HepG2 (cell line): Measurements from ENCODE around the gene ZNF558. TPM values are rescaled to one million over a fixed set of nuclear protein-coding genes. Genes with fewer than 3 reads are reported as not detected.

Experiments used
- ATAC-seq: fragments of 200-7000 bp; cut with Tn5 transposase; 3 replicates; pipeline ENCODE4 v1.9.1; 2020; ENCODE audit warnings: mild to moderate bottlenecking, moderate library complexity
- BruUV-seq: library from RNA; stranded (reverse); fragments of 400-500 nt; replicated peaks from 2 replicates; lab custom pipeline; 2021; lab: Mats Ljungman, UMichigan
- CTCF ChIA-PET: fragments of 300-600 bp; formaldehyde crosslinking; extraction: SDS; loops from one replicate; lab custom pipeline; 2021; ENCODE audit warnings: low total read pairs, inconsistent platforms, low intra/inter-chr PET ratio; lab: Yijun Ruan, JAX
- POLR2A ChIA-PET: fragments of 350-600 bp; sonication (Branson Sonifier 250); formaldehyde crosslinking; loops from one replicate; lab custom pipeline; 2020; ENCODE audit warnings: antibody characterized with exemption, inconsistent platforms; lab: Yijun Ruan, JAX
- DNase-seq: peaks from one replicate; pipeline ENCODE4 v3.0.0-alpha.2; 2015; ENCODE audit warnings: low spot score
- FAIRE-seq: peaks from 3 replicates; lab custom pipeline; 2011; peaks lifted over from hg19 to GRCh38; lab: Jason Lieb, UNC
- H2AFZ ChIP-seq: one replicate; pipeline ENCODE4 v1.6.1; 2011; ENCODE audit warnings: low read length, inconsistent platforms
- H3K27ac ChIP-seq: fragments of 300-600 bp; 3 replicates; pipeline ENCODE4 v1.8.0; 2011; ENCODE audit warnings: mixed run types, mild to moderate bottlenecking, mixed read lengths, low read length, inconsistent platforms; ENCODE audit not compliant: insufficient read depth; ENCODE audit errors: extremely low read length
- H3K27me3 ChIP-seq, 2 experiments: fragments of 200-600 bp in 1 of 2; 2 replicates in 1 of 2; 3 replicates in 1 of 2; pipeline versions ENCODE4 v1.6.0 to v1.8.0; 2011; ENCODE audit warnings: low read length in 2 of 2, mild to moderate bottlenecking in 2 of 2, moderate library complexity in 2 of 2, inconsistent platforms in 1 of 2; ENCODE audit not compliant: insufficient read depth in 2 of 2, control insufficient read depth in 1 of 2
- H3K36me3 ChIP-seq, 2 experiments: fragments of 200-600 bp in 1 of 2; replicated peaks in 1 of 2; 2 replicates in 1 of 2; 3 replicates in 1 of 2; pipeline versions ENCODE4 v1.5.1 to v1.8.0; 2011; ENCODE audit warnings: low read length in 2 of 2, inconsistent platforms in 1 of 2; ENCODE audit not compliant: insufficient read depth in 2 of 2, control insufficient read depth in 1 of 2
- H3K4me1 ChIP-seq: 2 replicates; pipeline ENCODE4 v1.5.1; 2012; ENCODE audit warnings: low read length, inconsistent platforms; ENCODE audit not compliant: insufficient read depth
- H3K4me2 ChIP-seq: 2 replicates; pipeline ENCODE4 v1.6.0; 2011; ENCODE audit warnings: low read depth, low read length, inconsistent platforms
- H3K4me3 ChIP-seq, 3 experiments: fragments of 200-600 bp in 1 of 3; sonication (generic), shearing (Covaris generic) in 1 of 3; replicated peaks in 1 of 3; 2 replicates each; pipeline ENCODE4 v1.5.1; 2011 to 2016; ENCODE audit warnings: low read length in 3 of 3, inconsistent platforms in 2 of 3, low read depth in 2 of 3, mild to moderate bottlenecking in 2 of 3, control low read depth in 1 of 3, mixed read lengths in 1 of 3; ENCODE audit not compliant: insufficient read depth in 1 of 3
- H3K79me2 ChIP-seq: one replicate; pipeline ENCODE4 v1.6.1; 2011; ENCODE audit warnings: low read length, inconsistent platforms; ENCODE audit not compliant: insufficient read depth
- H3K9ac ChIP-seq: 2 replicates; pipeline ENCODE4 v1.6.0; 2011; ENCODE audit warnings: mild to moderate bottlenecking, low read depth, low read length, inconsistent platforms; ENCODE audit not compliant: insufficient read depth
- H3K9me3 ChIP-seq: 2 replicates; pipeline ENCODE4 v1.5.1; 2012; ENCODE audit warnings: mild to moderate bottlenecking, low read length
- H4K20me1 ChIP-seq: 2 replicates; pipeline ENCODE4 v1.6.0; 2011; ENCODE audit warnings: inconsistent platforms, mild to moderate bottlenecking, low read length, moderate library complexity; ENCODE audit not compliant: insufficient read depth
- FOXK1 ChIP-seq: sonication (generic); formaldehyde crosslinking; IDR thresholded peaks from 2 replicates; pipeline ENCODE4 v1.4.0; 2020; ENCODE audit warnings: low read depth, missing genetic modification reagents, borderline replicate concordance
- MAX ChIP-seq: IDR thresholded peaks from 2 replicates; pipeline ENCODE4 v1.6.1; 2012; ENCODE audit warnings: inconsistent platforms
- MXD3 ChIP-seq: IDR thresholded peaks from 2 replicates; pipeline ENCODE4 v1.6.1; 2016; ENCODE audit warnings: mild to moderate bottlenecking, missing biosample characterization, missing genetic modification reagents
- NFIC ChIP-seq: IDR thresholded peaks from 2 replicates; pipeline ENCODE4 v1.6.1; 2012; ENCODE audit warnings: mild to moderate bottlenecking, low read length, inconsistent platforms
- REL ChIP-seq: sonication (generic); formaldehyde crosslinking; conservative IDR thresholded peaks from 2 replicates; pipeline ENCODE4 v1.8.0; 2022; ENCODE audit warnings: mild to moderate bottlenecking, missing genetic modification reagents, moderate library complexity
- RXRB ChIP-seq: IDR thresholded peaks from 2 replicates; pipeline ENCODE4 v1.6.1; 2016; ENCODE audit warnings: borderline replicate concordance, missing genetic modification reagents, missing compliant biosample characterization
- TIGD3 ChIP-seq: sonication (generic); formaldehyde crosslinking; IDR thresholded peaks from 2 replicates; pipeline ENCODE4 v1.5.1; 2020; ENCODE audit warnings: mild to moderate bottlenecking, missing genetic modification reagents, borderline replicate concordance
- TOE1 ChIP-seq: sonication (generic); formaldehyde crosslinking; IDR thresholded peaks from 2 replicates; pipeline ENCODE4 v1.4.0; 2020; ENCODE audit warnings: mild to moderate bottlenecking, missing genetic modification reagents
- ZBTB1 ChIP-seq: sonication (generic); formaldehyde crosslinking; IDR thresholded peaks from 2 replicates; pipeline ENCODE4 v1.4.0; 2020; ENCODE audit warnings: missing genetic modification reagents, borderline replicate concordance
- ZC3H13 ChIP-seq: sonication (generic); formaldehyde crosslinking; IDR thresholded peaks from 2 replicates; pipeline ENCODE4 v1.8.1; 2023; ENCODE audit warnings: mild to moderate bottlenecking, missing genetic modification reagents, moderate library complexity
- ZNF674 ChIP-seq: sonication (generic); formaldehyde crosslinking; IDR thresholded peaks from 2 replicates; pipeline ENCODE4 v1.5.0; 2020; ENCODE audit warnings: low read depth, mild to moderate bottlenecking, missing genetic modification reagents
- WGBS: methylation state at CpG from one replicate; pipeline ENCODE4 v1.1.6; 2017; ENCODE audit warnings: low lambda C conversion rate; 5-methylcytosine and 5-hydroxymethylcytosine counted together
- in situ Hi-C: cut with HindIII; loops from 2 replicates; pipeline ENCODE4 v1.10.0; 2017; ENCODE audit warnings: low pct_unique_long_range_greater_than_20kb; ENCODE audit not compliant: extremely low pct_ligation_motif_present
- intact Hi-C: fragments of 100-400 bp; cut with micrococcal nuclease; formaldehyde crosslinking; loops from one replicate; pipeline ENCODE4 v1.10.0; 2022; ENCODE audit not compliant: unreplicated experiment
- polyA plus RNA-seq, 8 experiments: library from polyadenylated mRNA; depleted of rRNA in 3 of 8; stranded (reverse) in 7 of 8; unstranded in 1 of 8; fragments of >200 nt; fragmentation: Illumina TruSeq in 4 of 8; extraction: Trizol in 4 of 8; gene quantifications; 2 replicates each; pipeline versions ENCODE4 v1.2.1 to v1.2.3, GENCODE V29; 2011 to 2016; ENCODE audit warnings: low read depth in 4 of 8, missing spikeins in 1 of 8, mixed read lengths in 1 of 8; ENCODE audit not compliant: insufficient read depth in 1 of 8
- total RNA-seq, 5 experiments: library from RNA; depleted of rRNA; stranded (reverse); fragments of >200 nt; fragmentation: Illumina TruSeq; extraction: Trizol; gene quantifications; 2 replicates each; pipeline ENCODE4 v1.2.3, GENCODE V29; 2016; ENCODE audit warnings: low read depth in 1 of 5

ZNF558 gene
- total and polyA plus RNA-seq, 2 of the 13 experiments (the other 11 are each of a cell fraction or from before 2014, with no cell fraction given): 9.5 to 10.8 TPM

DNA sequence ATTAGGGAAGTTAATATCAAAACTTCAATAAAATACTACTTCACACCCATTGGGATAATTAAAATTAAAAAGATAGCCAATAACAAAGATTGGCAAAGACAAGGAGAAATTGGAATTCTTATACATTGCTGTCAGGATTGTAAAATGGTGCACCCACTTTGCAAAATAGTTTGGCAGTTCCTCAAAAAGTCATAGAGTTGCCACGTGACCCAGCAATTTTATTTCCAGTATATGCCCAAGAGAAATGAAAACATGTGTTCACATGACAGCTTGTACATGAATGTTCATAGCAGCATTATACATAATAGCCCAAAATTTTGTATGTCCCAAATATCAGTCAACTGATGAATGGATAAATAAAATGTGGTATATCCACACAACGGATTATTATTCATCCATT, 3.3 kb upstream of the ZNF558 start:
- H3K4me3 ChIP-seq: no peak overlapping the region
- no peak for ATAC-seq
- no peaks in the 10 kb centered on the region for H3K27me3 ChIP-seq
- H3K4me1 ChIP-seq: peaks cover 5% of the 10 kb centered on the region; the same call in 1 of the 2 replicates
- no peak for TF ChIP-seq MAX
- no peak for TF ChIP-seq REL (CRISPR knock-in tag)
- no peak for TF ChIP-seq ZC3H13 (CRISPR knock-in tag)
- TF ChIP-seq NFIC: no peak
- no peak for TF ChIP-seq MXD3 (CRISPR knock-in tag)
- TF ChIP-seq TIGD3 (CRISPR knock-in tag): no peak
- no peak for TF ChIP-seq FOXK1 (CRISPR knock-in tag)
- no peak for TF ChIP-seq ZNF674 (CRISPR knock-in tag)
- no peak for TF ChIP-seq TOE1 (CRISPR knock-in tag)
- TF ChIP-seq ZBTB1 (CRISPR knock-in tag): no peak
- TF ChIP-seq RXRB (CRISPR knock-in tag): no peak
- H2AFZ ChIP-seq: no peak overlapping the region
- peaks cover 24% of the 10 kb centered on the region for H3K9me3 ChIP-seq
- intact Hi-C loops (no loop called here), in situ Hi-C loops (no loop called here)
- H4K20me1 ChIP-seq: no peaks in the 10 kb centered on the region
- no peak for FAIRE-seq
- no peak overlapping the region for H3K9ac ChIP-seq
- H3K79me2 ChIP-seq: no peaks in the 10 kb centered on the region
- no peak overlapping the region for H3K27ac ChIP-seq
- WGBS: 1% methylated on average over 2 of the region's 2 CpGs
- DNase-seq: no peak
- ChIA-PET CTCF (no interaction called here), POLR2A (no interaction called here)
- no peaks in the 10 kb centered on the region for H3K36me3 ChIP-seq
- no TSS peak for BruUV-seq
- H3K4me2 ChIP-seq: no peak overlapping the region
